Activated CD8-positive, alpha-beta memory T cell treated with anti-CD3 and anti-CD28 coated beads for 1 hour (primary cell): ENCODE measurements around the gene CLTA.
A peak's percentile ranks its signal among the peaks of the same experiment; 100 is the strongest.

Source experiments
- DNase-seq, 2 donors: peaks; one replicate each; pipeline ENCODE4 v3.0.0-alpha.2; 2020; ENCODE audit warnings: low read depth in 1 of 2; ENCODE audit errors: extremely low read depth in 1 of 2

Gene CLTA

GRCh38 chr9:36190388-36191289 is at the start of gene CLTA:
Gene CLTA (plus strand): TSS chr9:36190921. CDS start chr9:36191057, 136 bp downstream.
- peak; percentile 83 to 86 for DNase-seq

DNA sequence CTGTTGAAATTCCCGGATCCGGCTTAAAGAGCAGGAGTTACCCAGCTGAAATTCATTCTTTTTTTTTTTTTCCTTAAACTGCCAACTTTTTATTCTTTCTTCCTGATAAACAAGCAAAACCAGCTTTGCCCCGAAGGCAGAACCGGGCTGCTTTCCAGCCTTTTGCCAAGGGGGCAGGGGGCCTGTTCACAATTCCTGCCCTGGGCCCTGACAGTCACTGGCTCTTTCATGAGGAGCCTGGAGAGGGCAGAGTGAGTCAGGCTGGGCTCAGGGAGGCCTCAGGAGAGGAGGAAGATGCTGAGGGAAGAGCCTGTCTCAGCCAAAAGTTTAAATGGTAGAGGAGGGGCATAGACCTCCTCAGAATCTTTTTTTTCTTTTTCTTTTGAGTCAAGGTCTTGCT is 49.4 kb upstream of the CLTA start:
- DNase-seq = no peak

DNA sequence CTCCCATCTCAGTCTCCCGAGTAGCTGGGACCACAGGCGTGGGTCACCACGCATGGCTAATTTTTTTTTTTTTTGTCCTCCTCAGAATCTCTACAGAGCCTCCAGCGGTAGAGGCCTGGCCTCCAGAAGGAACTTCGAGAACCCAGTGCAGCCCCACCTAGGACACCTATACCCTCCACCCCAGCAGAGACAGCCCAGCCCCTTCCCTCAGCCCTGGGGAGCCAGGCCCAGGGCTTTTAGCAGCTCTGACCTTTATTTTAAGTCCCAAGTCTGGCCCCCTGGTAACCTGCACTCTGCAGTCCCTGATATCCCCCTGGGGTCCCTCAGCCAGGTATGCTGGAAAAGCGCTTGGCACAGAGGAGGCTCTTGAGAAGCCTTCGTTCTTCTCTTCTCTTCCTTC is 49.0 kb upstream of the CLTA start:
- DNase-seq = no peak

- DNase-seq = no peak
Observed at GRCh38 chr9:36142510-36143244, 48.0 kb upstream of the CLTA start.

GRCh38 chr9:36143245-36143641 is 47.5 kb upstream of the CLTA start:
- no peak for DNase-seq

GRCh38 chr9:36144309-36145232 is 46.1 kb upstream of the CLTA start:
- DNase-seq = no peak

- DNase-seq = no peak
Observed at GRCh38 chr9:36145970-36146369, 44.8 kb upstream of the CLTA start.

DNA sequence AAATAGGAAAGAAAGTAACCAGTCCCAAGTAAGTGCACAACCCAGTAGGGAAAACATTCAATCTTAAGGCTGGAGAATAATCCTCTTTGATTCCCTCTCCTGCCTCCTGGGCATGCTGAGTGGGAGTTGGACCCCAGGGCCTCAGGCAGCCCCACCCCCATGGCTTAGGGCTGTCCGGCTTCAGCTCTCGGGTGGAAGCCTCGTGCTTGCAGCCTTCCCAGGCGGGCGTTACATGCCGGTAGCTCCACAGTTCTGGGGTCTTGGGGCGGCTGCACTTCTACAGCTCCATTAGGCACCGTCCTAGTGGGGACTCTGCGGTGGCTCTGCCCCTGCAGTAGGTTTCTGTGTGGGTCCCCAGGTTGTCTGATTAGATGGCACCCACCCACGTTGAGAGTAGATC is 44.1 kb upstream of the CLTA start:
- no peak for DNase-seq

GRCh38 chr9:36147441-36148175 is 43.1 kb upstream of the CLTA start:
- DNase-seq = no peak

DNA sequence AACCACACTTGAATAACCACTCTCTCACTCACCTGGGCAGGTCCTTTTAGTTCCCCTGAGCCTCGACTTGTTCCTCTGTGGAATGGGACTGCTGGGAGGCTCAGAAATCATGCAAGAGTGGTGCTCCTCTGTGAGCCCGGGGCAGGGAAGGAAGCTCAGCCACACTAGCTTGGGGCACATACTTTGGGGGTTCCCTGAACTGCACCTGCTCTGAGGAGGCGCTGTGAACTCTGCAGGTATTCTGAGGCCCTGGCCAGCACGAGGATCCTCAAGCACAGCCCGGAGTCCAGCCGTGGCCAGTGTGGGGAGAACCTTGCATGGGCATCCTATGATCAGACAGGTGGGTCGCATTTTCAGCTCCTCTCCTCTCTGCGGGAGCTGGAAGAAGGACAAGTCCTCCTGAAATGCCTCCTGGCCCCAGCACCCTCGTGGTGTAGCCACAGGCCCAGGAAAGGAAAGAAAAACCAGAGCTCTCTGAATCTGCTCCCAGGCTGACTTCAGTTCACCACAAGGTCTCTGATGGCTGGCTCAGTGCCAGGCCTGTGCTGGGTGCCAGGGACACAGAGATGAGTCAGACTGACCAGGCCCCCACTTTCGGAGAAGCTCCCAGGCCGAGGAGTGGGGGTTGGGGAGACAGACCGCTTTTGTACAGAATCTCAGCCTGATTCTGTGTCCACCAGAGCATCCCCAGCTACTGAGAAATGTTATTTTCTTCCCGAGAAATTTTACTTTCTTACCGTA is 42.2 kb upstream of the CLTA start:
- peak; percentile 57 to 64 for DNase-seq

GRCh38 chr9:36149197-36149596 is 41.5 kb upstream of the CLTA start:
- no peak for DNase-seq

GRCh38 chr9:36150574-36151315 is 40.0 kb upstream of the CLTA start:
- no peak for DNase-seq

DNA sequence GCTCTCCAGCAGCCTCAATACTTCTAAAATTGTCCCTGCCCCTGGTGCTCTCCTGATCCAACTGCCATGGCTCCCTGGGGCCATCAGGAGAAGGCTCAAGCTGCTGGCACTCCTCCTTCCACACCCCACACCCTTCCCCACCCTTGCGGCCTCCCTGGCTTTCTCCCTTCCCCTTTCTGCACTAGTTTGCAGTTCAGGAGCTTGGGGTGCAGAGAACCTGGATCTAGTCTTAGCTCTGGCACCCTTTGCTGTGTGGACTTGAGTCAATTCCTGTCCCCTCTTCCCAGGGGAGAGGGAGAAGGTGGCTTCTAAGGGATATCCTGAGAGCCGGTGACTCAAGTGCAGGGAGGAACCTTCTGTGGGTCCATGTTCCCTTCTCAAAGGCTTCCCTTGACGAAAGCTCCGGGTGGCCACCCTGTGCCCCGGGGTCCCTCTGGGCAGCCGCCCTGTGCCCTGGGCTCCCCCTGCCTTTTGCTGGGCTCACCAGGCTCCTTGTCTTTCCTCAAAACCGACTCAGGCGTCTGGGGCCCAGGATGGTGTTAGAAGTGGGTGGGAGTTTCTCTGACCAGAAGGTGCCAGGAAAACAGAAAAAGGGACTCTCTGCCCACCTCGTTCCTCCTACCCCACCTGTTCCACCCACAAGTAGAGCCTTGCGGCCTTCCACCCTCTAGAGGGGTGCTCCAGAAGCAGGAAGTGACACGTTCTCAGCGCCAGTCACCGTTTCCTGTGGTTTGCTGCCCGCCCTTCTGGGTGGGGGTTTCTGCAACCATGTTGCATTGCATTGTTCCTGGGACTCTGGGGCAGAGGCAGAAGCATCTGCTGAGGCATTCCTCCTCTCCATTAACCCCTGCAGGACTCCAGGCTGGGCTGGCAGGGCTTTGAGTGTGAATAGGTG is 39.2 kb upstream of the CLTA start:
- DNase-seq = peak; percentile 73 to 75

GRCh38 chr9:36152741-36153438 is 37.8 kb upstream of the CLTA start:
- DNase-seq = no peak

GRCh38 chr9:36153746-36154145 is 37.0 kb upstream of the CLTA start:
- no peak for DNase-seq

DNA sequence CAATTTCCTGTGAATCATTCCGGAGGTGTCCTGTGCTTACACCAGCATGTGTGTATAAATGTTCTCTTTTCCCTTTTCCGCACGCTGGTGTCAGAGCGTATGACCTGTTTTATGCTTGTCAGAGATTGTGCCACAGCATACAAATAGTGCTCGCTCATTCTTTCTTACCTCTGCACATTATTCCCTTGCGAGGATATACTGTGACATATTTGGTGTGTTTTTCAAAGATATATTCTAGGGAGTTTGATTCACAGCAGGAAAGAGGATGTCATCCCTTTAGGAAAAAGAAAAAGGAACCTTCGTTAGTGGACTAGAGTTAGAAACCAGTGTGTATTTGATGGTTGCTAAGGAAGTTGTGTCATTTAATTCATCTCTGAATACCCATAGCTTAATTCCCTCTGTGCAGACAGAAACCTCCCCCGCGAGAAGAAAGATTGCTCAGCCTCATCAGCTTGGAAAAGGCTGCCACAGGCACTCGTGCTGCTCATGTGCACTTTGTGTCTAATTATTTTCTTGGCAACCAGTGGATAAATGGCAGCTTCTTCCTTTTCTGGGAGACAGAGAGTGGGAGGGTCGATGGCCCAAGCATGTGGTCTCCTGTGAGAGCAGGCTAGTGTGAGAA is 36.3 kb upstream of the CLTA start:
- DNase-seq = no peak

DNA sequence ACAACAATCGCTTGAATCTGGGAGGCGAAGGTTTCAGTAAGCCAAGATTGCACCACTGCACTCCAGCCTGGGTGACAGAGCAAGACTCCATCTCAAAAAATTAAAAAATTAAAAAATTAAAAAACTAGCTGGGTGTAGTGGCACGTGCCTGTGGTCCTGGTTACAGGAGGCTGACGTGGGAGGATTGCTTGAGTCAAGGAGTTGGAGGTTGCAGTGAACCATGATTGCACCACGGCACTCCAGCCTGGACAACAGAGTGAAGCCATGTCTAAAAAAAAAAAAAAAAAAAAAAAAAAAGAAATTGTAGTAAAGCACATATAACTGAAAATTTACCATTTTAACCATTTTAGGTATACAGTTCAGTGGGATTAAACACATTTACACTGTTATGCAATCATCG is 34.6 kb upstream of the CLTA start:
- DNase-seq = no peak
